ENCODE results near the gene KIF21B.
A peak's percentile ranks its signal among the peaks of the same experiment; 100 is the strongest.

Gene KIF21B

DNA sequence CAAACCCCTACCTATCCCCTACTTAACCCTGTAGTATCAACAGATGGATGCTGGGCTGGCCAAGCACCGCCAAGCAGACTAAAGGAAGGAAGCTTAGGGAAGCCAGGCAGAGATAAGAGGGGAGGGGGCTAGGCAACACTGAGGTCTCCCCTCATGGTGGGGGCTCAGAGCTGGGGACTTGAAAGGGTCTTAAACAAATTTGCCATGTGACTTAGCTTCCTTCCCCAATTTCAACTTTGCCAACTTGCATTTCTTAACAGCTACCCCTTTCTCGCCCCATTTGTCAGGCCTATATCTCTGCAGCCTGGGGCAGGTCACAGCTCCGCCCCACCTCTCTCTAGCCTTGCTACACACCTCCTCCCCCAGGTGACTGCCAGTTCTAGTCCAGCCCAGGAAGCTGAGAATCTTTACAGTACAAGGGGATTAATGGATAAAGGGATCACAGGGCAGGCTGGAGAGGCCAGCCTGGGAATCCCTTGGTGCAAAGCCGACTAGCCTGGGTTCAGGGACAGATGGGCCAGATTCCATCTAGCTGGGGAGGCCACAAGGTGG, 3.4 kb downstream of the KIF21B start:
- DNase-seq (ENCODE audit: low spot score), result no peak

DNA sequence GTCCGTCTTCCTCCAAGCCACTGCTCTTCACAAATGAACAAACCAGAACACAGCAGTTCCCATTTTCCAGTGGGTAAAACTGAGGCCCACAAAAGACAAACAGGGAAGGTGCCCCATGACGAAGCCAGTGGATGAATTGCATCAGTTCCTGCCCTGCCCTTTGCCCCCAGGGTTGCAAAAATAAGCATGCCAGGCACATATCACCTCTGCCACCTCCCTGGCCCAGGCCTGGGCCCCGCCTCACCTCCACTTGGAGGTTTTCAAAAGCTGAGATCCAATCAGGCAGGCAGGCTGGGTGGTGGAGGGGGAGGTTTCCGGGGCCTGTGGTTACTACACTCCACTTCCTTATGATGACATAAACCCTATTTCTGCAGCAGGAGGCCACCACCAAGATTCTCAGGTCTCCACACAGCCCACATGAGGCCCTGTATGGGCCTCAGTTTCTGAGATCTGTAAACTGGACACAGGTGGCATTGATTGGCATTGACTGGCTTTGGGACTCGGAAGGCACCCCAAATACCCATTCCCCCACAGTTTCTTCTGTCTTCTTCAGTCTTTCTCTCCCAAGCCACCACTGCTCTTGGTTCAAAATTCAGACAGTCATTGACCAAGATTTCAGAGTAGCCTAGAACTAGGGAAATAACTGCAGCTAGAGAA, 4.1 kb downstream of the KIF21B start:
- peak; percentile 60 for DNase-seq (ENCODE audit: low spot score)

DNA sequence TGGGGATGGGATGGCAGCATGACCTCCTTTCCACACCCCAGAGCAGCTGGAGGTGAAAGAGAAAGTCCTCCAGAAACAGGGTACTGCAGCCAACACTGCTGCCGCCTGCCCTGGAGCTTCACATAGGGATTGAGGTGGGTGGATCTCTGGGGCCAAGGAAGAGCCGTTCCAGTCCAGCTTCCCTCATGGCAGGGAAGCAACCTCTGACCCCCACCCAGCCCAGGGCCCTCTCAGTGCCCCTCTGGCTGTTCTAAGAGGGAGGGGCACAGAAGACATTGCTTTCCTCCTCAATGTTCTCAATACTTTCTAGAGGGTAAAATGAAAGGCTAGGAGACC, 5.7 kb downstream of the KIF21B start:
- no peak for DNase-seq (ENCODE audit: low spot score)

DNA sequence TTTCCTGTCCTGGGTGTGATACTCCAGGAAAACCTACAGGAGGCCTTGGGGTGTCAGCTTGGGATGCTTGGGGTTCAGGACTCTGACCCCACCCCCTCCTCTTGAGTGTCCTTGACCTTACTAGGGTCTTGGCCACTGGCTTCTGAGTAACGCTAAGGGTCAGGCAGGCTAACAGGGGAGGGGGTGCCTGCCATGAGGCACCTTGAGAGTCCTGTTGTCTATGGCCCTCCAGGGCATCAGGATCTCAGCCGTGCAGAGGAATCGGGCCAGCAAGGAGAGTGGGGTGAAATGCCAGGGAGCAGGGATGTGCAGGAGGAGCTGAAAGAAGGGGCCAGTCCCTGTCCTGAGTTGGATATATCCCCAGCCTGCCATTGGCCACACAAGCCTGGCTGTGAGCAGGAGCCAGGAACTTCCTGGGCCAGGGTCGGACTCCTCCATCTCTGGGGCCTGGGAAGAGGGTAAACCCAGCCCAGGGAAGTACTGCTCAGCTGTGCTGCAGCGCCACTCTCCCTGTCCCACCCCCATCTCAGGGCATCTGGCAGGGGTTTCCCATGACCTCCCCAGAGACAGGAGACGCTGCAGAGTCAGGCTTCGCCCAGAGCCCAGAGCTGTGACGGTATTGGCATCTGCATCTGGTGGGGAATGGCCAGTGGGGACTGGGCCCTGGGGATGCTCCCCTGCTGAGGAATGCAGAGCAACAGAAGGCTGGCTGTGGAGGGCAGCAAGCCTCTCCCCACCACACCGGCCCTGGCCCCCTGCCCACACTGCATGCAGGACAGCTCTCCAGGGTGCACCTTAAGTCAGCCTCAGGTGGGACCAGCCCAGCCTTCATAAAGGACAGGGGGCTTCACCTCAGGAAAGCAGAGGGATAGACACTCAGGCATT, 6.3 kb downstream of the KIF21B start:
- DNase-seq (ENCODE audit: low spot score), result no peak

DNA sequence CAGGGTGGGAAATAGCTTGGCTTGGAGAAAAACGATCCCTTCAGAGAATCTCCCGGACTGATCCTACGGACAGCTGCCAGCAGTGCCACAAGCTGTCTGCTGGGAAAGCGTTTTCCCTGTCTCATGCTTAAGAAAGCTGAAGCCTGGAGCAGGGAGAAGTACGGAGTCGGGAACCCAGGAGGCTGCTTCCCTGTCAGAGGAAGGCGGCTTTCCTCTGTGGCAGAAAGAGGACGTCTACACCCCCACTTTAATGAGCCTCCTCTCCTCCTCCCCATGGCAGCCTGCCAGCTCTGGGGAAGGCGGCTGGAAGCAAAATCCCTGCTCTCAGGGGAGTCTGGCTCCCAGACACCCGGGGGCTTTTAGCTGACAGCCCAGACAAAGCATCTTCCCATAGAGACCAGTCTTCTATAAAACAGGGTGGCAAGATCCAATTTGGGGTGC, 7.3 kb downstream of the KIF21B start:
- peak; percentile 35 for DNase-seq (ENCODE audit: low spot score)

DNA sequence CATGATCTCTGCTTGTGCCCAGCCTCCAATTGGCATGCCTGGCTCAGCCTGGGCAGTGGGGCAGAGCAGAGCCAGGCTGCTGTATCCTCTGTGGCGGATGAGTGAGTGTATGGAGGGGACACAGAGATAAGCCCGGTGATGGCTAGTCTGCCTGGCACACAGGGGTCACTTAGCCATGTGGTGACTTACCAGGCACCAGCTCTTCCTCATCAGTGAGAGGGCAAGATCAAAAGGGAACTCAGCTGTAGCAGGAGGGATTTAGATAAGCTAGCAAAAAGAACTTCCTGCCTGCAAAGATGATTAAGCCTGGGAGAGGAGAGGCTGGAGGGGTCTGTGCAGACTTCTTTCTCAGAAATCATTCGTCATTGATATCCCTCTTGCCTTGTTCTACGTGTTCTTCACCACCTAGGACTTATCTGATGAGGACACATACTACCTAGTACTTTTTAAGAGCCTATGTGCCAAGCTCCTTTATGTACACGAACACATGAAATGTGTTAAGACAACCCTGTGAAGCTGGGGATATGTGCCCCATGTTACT, 7.9 kb downstream of the KIF21B start:
- no peak for DNase-seq (ENCODE audit: low spot score)

DNA sequence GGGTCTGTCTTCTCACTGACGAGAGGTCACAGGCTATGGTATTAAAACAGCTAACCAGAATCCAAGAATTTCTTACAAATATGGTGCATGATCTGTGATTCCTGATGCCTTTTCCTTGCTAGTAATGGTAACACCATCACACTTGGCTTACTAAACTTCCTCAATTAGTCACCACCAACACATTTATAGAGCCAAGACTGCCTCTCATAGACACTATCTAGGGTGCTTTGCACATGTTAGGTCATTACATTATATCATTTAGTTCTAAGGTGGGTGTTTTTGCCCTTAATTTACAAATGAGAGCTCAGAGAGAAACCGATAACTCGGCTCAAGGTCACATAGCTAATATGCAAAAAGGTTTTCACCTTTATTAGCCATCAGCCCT, 8.7 kb downstream of the KIF21B start:
- DNase-seq (ENCODE audit: low spot score), result no peak

DNA sequence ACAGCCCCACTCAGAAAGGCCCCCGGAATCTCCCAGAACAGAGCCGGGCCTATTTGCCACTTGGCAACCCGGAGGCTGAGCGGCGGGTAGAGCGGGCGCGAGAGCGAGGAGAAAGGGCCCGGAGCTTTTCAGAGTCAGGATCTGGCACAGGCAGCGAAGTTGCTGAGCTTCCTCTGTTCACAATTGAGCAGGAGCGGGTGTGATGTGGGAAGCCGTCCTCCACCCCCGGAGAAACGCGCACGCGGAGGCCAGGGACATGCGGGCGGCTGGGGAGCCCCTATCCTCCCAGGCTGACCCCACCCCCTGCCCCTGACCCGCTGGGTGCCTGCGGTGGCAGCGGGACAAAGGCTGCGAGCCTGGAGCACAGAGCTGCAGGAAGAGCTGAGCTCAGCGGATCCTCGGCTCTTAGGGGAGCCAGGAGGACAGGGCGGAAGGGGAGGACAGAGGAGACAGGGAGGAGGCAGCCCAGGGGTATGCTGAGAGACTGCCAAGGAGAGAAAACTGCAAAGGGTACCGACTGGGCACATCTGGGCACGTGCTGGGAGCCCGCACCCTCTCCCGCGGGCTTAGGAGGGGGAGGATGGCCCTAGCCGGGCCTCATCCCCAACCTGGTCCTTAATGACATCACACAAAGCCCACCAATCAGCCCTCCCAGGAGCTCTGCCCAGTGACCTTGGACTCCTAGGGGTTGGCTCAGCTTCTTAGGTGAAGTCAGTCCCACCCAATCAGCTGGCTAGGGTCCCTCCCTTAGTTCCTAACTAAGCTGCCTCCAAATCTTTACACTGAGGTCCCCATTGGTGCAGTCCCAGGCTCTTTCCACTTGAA, 9.3 kb downstream of the KIF21B start:
- no peak for DNase-seq (ENCODE audit: low spot score)

DNA sequence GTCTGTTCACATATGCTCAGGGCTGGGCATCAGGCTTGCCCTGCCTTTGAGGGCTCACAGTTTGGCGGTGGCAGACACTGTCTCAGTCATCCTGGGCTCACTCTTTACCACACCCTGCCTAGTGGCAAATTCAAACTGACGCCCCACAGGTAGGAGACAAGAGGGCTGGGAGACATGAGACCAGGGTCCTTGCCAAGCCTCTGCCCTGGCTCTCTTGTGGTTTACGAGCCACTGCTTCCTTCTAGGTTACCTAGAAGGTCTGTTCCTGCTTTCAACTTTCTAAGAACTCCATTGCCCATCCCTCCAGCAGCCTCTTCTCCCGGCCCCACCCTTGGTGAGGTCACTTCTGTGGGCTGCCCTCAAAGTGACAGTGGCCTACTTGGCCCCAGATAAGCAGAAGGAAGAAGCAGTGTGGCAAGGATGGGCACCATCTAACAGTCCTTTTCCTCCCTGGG, 10.5 kb downstream of the KIF21B start:
- no peak for DNase-seq (ENCODE audit: low spot score)

DNA sequence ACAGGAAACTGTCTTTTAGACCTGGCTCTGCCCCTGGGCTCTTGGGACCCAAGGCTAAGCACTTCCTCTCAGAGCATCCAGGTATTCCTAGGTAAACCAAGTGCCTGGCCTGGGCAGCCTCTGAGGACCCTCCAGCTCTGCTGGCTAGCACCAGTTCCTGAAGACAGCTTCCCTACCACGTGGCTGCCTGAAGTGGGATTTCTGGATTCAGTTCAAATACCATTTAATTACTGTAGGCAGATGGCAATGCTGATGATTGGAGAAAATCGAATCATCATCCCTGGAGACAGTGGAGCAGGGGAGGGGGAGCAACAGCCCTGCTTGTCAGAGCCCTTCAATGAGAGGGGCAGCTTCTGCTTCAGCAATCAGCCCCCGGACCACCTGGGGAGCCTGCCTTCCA, 11.9 kb downstream of the KIF21B start:
- DNase-seq (ENCODE audit: low spot score), result no peak

DNA sequence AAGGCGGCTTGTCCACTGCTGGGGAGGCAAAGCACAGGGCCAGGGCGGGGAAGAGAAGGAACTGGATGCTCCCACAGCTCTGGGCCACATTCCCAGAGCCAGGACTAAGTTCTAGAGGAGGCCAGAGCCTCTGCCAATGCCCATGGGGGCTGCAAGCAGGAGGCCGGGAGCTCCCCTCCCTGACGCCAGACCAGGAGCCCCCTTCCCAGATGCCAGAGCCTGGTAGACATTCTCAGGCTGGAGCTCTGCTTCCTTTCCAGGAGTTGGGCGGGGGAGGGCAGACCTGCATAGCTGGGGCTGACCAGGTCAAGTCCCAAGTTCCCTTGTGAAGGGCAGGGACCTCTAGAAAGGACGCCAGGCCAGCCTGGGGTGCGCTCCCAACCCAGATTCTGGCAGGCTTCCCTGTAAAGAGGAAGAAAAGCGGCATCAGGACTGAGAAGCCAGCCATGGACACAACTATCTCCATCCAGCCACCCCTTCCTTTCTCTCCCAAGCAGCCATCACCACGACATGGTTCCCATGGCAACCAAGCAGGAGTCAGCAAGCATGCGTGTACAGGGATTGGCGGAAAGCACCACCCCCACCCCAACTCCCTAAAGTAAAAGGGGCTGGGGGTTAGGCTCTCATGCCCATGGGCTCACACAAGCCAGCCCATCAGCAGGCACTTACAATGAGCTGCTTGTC, 13.4 kb downstream of the KIF21B start:
- DNase-seq (ENCODE audit: low spot score), result no peak

DNA sequence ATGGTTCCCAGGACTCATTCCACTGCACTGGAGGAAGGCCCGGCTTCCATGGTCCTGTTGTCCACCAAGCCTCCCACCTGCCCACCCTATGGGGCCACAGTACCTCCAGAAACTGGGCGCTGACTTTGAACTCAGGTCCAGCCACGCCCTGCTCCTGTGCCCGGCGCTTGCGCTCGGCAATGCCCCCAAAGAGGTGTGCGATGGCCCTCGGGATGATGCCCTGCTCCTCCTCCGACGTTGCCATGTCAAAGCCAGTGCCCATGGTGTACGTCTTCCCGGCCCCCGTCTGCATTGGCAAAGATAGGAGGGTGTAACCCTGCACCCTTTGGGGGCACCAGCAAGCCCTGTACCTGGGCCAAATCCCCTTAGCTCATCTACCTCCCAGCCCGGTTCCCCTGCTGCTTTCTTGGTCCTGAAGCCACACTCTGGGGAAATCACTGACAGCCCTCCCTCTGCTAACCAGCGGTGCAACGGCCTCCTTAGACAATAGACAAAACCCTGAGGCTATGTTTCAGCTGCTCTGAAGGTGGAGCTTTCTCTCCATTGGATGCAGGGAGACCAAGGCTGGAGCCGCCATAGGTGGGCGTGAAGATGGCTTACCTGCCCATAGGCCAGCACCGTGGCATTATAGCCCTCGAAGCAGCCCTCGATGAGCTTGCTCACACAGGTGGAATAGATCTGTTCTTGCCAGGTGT, 14.7 kb downstream of the KIF21B start:
- DNase-seq (ENCODE audit: low spot score), result no peak

DNA sequence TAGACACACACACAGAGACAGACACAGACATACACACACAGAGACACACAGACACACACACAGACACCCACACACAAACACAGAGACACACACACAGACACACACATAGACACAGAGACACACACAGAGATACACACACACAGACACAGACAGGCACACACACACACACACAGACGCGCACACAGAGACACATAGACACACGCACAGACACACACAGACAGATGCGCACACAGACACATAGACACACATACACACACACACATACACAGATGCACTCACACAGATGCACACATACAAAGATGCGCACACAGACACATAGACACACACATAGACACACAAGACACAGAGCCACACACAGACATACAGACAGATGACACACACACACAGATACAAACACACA, 16.0 kb downstream of the KIF21B start:
- no peak for DNase-seq (ENCODE audit: low spot score)

DNA sequence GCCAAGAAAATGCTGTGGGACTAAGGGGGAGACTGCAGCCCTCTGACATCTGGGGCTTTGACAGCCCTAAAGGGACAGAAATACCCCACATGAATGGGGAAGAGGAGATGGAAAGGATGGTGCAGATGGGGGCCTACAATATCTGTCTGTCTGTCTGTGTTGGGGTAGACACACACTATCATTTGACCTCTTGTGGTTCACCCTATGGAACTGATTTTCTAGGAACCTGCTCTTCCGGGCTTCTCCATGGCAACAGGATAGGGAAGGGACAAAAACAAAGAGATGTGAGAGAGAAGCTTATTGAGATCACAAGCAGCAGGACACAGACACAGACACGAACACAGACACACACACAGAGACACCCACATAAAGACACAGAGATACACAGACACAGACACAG, 17.1 kb downstream of the KIF21B start:
- DNase-seq (ENCODE audit: low spot score), result no peak

DNA sequence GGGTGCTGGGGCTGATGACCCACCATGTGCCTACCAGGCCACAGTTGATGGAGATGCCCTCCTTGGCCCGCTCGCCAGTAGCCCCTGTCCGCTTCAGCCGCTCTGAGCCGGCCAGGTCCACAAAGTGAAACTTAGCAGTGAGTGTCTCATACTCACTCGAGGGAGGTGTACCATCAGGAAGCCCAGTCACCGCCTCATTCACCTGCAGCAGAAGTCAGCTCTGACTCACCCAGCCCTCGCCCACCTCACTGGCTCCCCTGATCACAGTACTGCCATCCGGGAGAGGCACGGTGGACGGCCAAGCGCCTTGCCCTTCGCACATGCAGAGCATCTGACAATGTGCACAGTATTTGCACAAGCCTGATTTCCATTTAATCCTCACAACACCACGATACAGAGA, 18.8 kb downstream of the KIF21B start:
- no peak for DNase-seq (ENCODE audit: low spot score)

DNA sequence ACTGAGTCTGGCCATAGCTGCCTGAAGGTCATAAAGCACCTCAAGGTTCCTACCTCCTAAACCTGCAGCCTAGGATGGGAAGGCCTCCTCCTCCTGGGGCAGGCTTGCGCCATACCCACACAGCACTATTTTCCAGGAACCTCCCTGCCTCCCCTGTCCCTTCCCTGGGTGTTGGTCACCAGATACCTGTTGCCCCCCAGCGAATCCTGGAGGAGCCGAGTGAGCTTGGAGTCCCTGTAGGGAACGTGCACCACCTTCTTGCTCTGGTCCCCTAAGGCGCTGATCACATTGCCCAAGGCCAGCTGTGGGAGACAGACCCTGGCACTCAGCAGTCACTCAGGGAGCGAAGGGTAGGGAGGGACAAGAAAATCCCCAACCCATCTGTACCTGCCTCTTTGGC, 19.4 kb downstream of the KIF21B start:
- DNase-seq (ENCODE audit: low spot score), result no peak

DNA sequence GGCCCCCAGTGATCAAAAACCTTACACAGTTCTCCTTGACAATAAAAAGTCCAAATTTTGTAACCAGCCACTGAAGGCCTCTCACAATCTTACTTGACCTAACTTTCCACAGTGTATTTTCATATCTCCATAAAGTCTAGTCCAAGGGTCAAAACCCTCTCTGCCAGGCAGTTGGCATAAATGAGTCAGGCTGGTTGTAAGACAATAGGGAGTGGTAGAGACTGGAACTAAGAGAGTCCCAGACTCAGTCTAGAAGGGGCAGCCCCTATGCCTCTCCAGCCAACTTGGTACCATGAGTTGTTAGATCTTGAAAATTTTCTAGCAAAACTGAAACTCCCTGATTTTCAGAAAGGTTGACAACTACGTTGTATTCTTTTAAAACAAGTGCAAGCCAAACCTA, 21.0 kb downstream of the KIF21B start:
- no peak for DNase-seq (ENCODE audit: low spot score)

DNA sequence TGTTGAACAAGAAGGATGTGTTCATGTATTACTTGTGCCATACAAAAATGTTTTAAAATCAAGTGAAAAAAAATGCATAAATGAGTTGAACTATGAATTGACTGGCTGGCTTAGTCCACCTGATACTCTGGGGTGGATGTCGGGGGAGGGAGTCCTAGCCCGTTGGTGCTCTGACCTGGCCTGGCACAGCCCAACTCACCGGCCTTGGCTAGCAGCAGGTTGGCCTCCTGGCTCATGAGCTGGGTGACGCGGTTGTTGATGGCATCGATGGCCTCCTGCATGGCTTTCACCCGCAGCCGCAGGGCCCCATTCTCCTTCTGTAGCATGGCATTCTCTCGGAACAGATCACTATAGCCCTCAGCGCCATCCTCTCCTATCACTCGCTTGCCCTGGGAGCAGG, 21.6 kb downstream of the KIF21B start:
- no peak for DNase-seq (ENCODE audit: low spot score)

DNA sequence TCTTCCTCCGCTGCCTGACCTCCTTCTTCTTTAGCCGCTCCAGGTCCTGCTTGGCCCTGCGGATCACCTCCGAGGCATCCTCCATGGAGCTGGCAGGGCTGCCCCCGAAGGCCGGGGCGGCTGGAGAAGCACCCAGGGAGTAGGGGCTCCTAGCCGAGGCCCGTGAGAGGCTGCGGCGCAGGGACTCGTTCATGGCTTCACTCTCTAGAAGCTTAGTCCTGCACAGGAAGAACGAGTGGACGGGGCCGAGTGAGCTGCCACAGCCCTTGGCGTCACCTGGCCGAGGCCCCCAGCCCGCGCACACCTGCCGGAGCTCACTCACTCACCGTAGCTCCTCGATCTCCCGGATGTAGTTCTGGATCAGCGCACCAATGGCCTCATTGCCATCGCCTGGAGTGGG, 23.1 kb downstream of the KIF21B start:
- no peak for DNase-seq (ENCODE audit: low spot score)

DNA sequence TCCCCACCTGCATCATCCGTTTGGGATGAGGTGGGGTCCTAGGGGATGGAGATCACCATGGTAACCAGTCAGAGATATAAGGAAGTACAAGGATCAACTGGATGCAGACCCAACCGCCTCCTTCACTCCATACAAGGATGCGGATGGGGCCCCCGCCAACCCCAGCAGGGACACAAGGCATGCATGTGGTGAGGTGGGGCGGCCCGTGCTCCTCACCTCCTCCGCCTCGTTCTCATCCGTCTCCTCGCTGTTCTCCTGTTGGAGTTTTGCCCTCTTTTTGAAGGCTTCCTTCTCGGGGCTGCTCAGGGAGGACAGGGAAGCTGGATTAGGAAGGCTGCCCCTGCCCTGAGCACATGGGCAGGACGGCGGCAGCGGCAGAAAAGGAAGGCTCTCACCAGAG, 23.8 kb downstream of the KIF21B start:
- DNase-seq (ENCODE audit: low spot score), result no peak

DNA sequence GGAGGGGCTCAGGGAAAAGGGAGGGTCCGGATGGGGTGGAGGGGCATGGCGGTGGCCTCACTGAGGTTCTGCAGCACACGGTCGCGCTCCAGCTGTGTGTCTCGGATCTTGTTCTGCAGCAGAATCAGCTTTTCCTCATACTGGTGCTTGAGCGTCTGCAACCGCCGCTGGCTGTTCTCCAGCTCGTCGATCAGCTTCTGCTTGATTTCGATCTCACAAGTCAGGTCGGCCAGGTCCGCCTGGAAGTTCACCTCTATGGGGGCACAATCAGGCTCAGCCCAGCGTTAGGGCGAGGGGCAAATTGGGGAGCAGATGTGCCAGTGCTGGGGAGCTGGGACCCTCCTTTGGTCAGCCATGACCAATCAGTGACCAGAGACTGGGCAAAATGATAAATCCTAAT, 25.2 kb downstream of the KIF21B start:
- DNase-seq (ENCODE audit: low spot score), result no peak

Measured in AG08395 (cell line).